ENCODE data around the gene LGALS1. TPM values are rescaled to one million over a fixed set of nuclear protein-coding genes. Genes with fewer than 3 reads are reported as not detected.

Gene LGALS1
- total and polyA plus RNA-seq, 12 donors, result 190 to 4,628 (median 918) TPM

- intact Hi-C loops (cut with DNase I), result loop anchor here (5.0 kb wide), 2 partner anchors 39 to 59 kb away; no protein-coding TSS in a partner anchor
- Histone ChIP-seq H3K27me3 (no peaks in the 10 kb centered on the region), H3K9me3 (replicated peaks in 1 of 3) (no peaks in the 10 kb centered on the region), H3K4me3 (no peak overlapping the region), H3K27ac (no peak overlapping the region), H3K4me1 (replicated peaks in 1 of 2) (peaks cover 8 to 11% of the 10 kb centered on the region in 2 donors), H3K36me3 (replicated peaks in 1 of 2) (peaks cover 0 to 12% of the 10 kb centered on the region in 2 donors)
- peak in 1 of 7 donors; percentile 50 for DNase-seq
- WGBS, 4 donors, result 66 to 90% (median 80%) methylated on average over 2 of the region's 2 CpGs
- TF ChIP-seq CTCF (IDR thresholded peaks at IDR 0.05) (no peak), POLR2A (IDR thresholded peaks at IDR 0.05) (no peak)
These were observed 5.6 kb downstream of the LGALS1 start for GRCh38 chr22:37681001-37681424.

GRCh38 chr22:37681556-37682049 lies 6.2 kb downstream of the LGALS1 start:
- H3K4me1 ChIP-seq (replicated peaks in 1 of 2), result peaks cover 4 to 11% of the 10 kb centered on the region in 2 donors
- H3K4me3 ChIP-seq, result no peak overlapping the region

GRCh38 chr22:37684803-37685615 lies 9.6 kb downstream of the LGALS1 start:
- TF ChIP-seq CTCF (IDR thresholded peaks at IDR 0.05), result no peak
- TF ChIP-seq POLR2A (IDR thresholded peaks at IDR 0.05), result no peak
- H3K9me3 ChIP-seq (replicated peaks in 1 of 3), result no peaks in the 10 kb centered on the region
- no peak overlapping the region for H3K27ac ChIP-seq
- intact Hi-C loops (cut with DNase I), result loop anchor here (5.0 kb wide), 2 partner anchors 43 to 63 kb away; no protein-coding TSS in a partner anchor
- H3K4me1 ChIP-seq (replicated peaks in 1 of 2), result peaks cover 8 to 17% of the 10 kb centered on the region in 2 donors
- peaks cover 0 to 18% of the 10 kb centered on the region in 2 donors for H3K36me3 ChIP-seq (replicated peaks in 1 of 2)
- H3K27me3 ChIP-seq, result no peaks in the 10 kb centered on the region
- WGBS, 4 donors, result 71 to 82% (median 74%) methylated on average over 13 to 16 of the region's 16 CpGs
- DNase-seq, result no peak
- no peak overlapping the region for H3K4me3 ChIP-seq

More at GRCh38 chr22:37681556-37682049, 6.2 kb downstream of the LGALS1 start:
- Histone ChIP-seq H3K36me3 (replicated peaks in 1 of 2) (peaks cover 0 to 12% of the 10 kb centered on the region in 2 donors), H3K27me3 (no peaks in the 10 kb centered on the region), H3K9me3 (replicated peaks in 1 of 3) (no peaks in the 10 kb centered on the region), H3K27ac (no peak overlapping the region)
- peak; percentile 71 to 93 (median 84) for DNase-seq
- intact Hi-C loops (cut with DNase I), result loop anchor here (5.0 kb wide), 2 partner anchors 39 to 59 kb away; no protein-coding TSS in a partner anchor
- no peak for TF ChIP-seq POLR2A (IDR thresholded peaks at IDR 0.05)
- peak; percentile 83 to 93 (median 91) for TF ChIP-seq CTCF (IDR thresholded peaks at IDR 0.05)
- WGBS, 4 donors, result 15 to 67% (median 17%) methylated on average over 1 to 6 of the region's 6 CpGs

Measured in adrenal gland (tissue), 12 donors.